Measurements from ENCODE around the gene GHRH. TPM values are rescaled to one million over a fixed set of nuclear protein-coding genes. Genes with fewer than 3 reads are reported as not detected.

Gene GHRH
- total RNA-seq, 2 experiments from 2014 or later: not detected

DNA sequence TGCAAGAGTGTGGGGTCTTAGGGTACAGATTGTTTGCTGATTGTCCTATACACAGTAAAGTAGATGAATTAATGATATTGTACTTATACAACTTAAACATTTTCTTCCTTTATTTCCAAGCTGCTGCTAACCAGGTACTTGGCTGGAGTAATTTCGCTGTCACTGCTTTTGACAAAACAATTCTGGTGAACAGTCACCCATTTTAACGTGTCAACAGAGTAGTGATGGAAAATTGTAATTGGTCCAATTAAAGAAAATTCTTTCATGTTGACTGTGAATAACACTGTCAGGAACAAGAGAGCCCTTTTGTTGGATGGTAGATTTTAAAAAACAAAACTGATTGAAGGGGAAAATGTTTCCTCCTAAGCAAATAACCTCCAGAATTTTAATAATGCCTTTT lies 55.8 kb downstream of the GHRH start:
- ChIA-PET POLR2A (interaction anchor here (0.9 kb wide), 1 partner anchor 9 kb away, joined by 4 read pairs; no protein-coding TSS in a partner anchor), CTCF (ENCODE audit: unreplicated experiment) (no interaction called here)
- Histone ChIP-seq H3K9me3 (ENCODE audit: low read length) (no peaks in the 10 kb centered on the region), H3K4me3 (ENCODE audit: low read depth, low read length, poor library complexity, severe bottlenecking) (no peak overlapping the region), H3K36me3 (ENCODE audit: insufficient read depth, low read length) (peaks cover 97% of the 10 kb centered on the region), H2AFZ (ENCODE audit: low read length) (no peak overlapping the region), H4K20me1 (ENCODE audit: insufficient read depth, low read length) (0 out of 2 replicates have a peak, but pooled peaks cover 5% of the 10 kb centered on the region), H3K4me1 (ENCODE audit: insufficient read depth, low read length, poor library complexity, severe bottlenecking) (no peaks in the 10 kb centered on the region), H3K79me2 (ENCODE audit: insufficient read depth, low read depth, low read length) (no peaks in the 10 kb centered on the region), H3K4me2 (ENCODE audit: low read length) (no peak overlapping the region), H3K9me2 (ENCODE audit: insufficient read depth, low read length) (no peaks in the 10 kb centered on the region), H3K27ac (ENCODE audit: low read depth, low read length, poor library complexity, severe bottlenecking) (no peak overlapping the region)
- no peak for DNase-seq (ENCODE audit: low spot score)
- no peak for TF ChIP-seq EZH2phosphoT487 (IDR thresholded peaks at IDR 0.05; ENCODE audit: borderline replicate concordance, low read depth, low read length)
- TF ChIP-seq, protein P1, sequence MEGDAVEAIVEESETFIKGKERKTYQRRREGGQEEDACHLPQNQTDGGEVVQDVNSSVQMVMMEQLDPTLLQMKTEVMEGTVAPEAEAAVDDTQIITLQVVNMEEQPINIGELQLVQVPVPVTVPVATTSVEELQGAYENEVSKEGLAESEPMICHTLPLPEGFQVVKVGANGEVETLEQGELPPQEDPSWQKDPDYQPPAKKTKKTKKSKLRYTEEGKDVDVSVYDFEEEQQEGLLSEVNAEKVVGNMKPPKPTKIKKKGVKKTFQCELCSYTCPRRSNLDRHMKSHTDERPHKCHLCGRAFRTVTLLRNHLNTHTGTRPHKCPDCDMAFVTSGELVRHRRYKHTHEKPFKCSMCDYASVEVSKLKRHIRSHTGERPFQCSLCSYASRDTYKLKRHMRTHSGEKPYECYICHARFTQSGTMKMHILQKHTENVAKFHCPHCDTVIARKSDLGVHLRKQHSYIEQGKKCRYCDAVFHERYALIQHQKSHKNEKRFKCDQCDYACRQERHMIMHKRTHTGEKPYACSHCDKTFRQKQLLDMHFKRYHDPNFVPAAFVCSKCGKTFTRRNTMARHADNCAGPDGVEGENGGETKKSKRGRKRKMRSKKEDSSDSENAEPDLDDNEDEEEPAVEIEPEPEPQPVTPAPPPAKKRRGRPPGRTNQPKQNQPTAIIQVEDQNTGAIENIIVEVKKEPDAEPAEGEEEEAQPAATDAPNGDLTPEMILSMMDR (conservative IDR thresholded peaks at IDR 0.05; ENCODE audit: low read length): no peak
- BruUV-seq (replicated peaks): no TSS peak
- intact Hi-C loops (cut with micrococcal nuclease; ENCODE audit: unreplicated experiment): no loop called here

DNA sequence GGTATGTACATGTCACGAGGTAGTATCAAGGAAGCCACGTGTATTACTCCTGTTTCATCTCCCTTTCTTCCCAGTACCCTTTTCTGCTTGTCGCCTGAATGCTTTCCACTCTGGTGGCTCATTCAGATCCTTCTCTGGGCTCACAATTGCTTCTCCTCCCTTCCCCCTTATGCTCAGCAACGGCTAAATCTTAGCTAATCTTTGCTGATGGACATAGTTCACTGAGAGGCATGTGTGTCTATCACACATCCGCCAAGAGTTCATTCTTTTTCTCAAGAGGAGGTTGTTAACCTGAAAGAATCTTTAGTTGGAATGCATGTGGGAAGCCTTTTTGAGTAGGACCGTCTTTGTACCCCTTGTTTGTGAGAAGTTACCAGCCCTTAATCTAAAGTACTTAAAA lies 56.5 kb downstream of the GHRH start:
- BruUV-seq (replicated peaks): no TSS peak
- H3K4me3 ChIP-seq (ENCODE audit: low read depth, low read length, poor library complexity, severe bottlenecking): no peak overlapping the region
- ChIA-PET POLR2A (interaction anchor here (0.9 kb wide), 1 partner anchor 9 kb away, joined by 4 read pairs; no protein-coding TSS in a partner anchor), CTCF (ENCODE audit: unreplicated experiment) (no interaction called here)
- H3K36me3 ChIP-seq (ENCODE audit: insufficient read depth, low read length): peaks cover 99% of the 10 kb centered on the region
- no peak overlapping the region for H3K4me2 ChIP-seq (ENCODE audit: low read length)
- no peaks in the 10 kb centered on the region for H3K9me3 ChIP-seq (ENCODE audit: low read length)
- TF ChIP-seq, protein P1 (conservative IDR thresholded peaks at IDR 0.05; ENCODE audit: low read length): no peak
- no peak for TF ChIP-seq EZH2phosphoT487 (IDR thresholded peaks at IDR 0.05; ENCODE audit: borderline replicate concordance, low read depth, low read length)
- no peaks in the 10 kb centered on the region for H3K79me2 ChIP-seq (ENCODE audit: insufficient read depth, low read depth, low read length)
- H3K9me2 ChIP-seq (ENCODE audit: insufficient read depth, low read length): no peaks in the 10 kb centered on the region
- intact Hi-C loops (cut with micrococcal nuclease; ENCODE audit: unreplicated experiment): no loop called here
- no peak overlapping the region for H2AFZ ChIP-seq (ENCODE audit: low read length)
- no peaks in the 10 kb centered on the region for H3K4me1 ChIP-seq (ENCODE audit: insufficient read depth, low read length, poor library complexity, severe bottlenecking)
- DNase-seq (ENCODE audit: low spot score): no peak
- H4K20me1 ChIP-seq (ENCODE audit: insufficient read depth, low read length): 0 out of 2 replicates have a peak, but pooled peaks cover 5% of the 10 kb centered on the region
- H3K27ac ChIP-seq (ENCODE audit: low read depth, low read length, poor library complexity, severe bottlenecking): no peak overlapping the region

DNA sequence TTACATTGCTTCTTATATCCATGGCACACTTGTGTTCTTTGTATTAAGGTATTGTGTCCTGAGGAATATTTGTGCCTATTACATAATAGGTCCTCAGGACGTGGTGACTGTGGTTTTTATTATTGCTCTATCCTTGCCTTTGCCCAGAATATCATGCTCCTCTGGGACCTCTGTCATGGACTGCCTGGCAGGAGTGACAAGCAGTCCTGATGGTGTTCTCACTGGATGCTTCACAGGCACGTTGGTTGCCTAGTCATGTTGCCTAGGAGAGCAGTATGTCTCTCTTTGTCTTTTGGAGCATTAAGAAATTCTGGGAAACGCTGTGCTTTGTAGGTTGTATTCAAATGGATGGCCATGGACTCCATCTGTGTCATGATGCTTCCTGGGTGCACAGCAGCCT lies 57.6 kb downstream of the GHRH start:
- ChIA-PET CTCF (ENCODE audit: unreplicated experiment) (no interaction called here), POLR2A (no interaction called here)
- Histone ChIP-seq H3K4me2 (ENCODE audit: low read length) (no peak overlapping the region), H4K20me1 (ENCODE audit: insufficient read depth, low read length) (0 out of 2 replicates have a peak, but pooled peaks cover 5% of the 10 kb centered on the region), H3K79me2 (ENCODE audit: insufficient read depth, low read depth, low read length) (no peaks in the 10 kb centered on the region), H3K4me1 (ENCODE audit: insufficient read depth, low read length, poor library complexity, severe bottlenecking) (no peaks in the 10 kb centered on the region), H3K9me3 (ENCODE audit: low read length) (no peaks in the 10 kb centered on the region), H3K4me3 (ENCODE audit: low read depth, low read length, poor library complexity, severe bottlenecking) (no peak overlapping the region), H2AFZ (ENCODE audit: low read length) (no peak overlapping the region), H3K36me3 (ENCODE audit: insufficient read depth, low read length) (peaks cover 99% of the 10 kb centered on the region), H3K9me2 (ENCODE audit: insufficient read depth, low read length) (no peaks in the 10 kb centered on the region), H3K27ac (ENCODE audit: low read depth, low read length, poor library complexity, severe bottlenecking) (no peak overlapping the region)
- no TSS peak for BruUV-seq (replicated peaks)
- TF ChIP-seq, protein P1 (conservative IDR thresholded peaks at IDR 0.05; ENCODE audit: low read length): no peak
- no peak for TF ChIP-seq EZH2phosphoT487 (IDR thresholded peaks at IDR 0.05; ENCODE audit: borderline replicate concordance, low read depth, low read length)
- DNase-seq (ENCODE audit: low spot score): no peak
- intact Hi-C loops (cut with micrococcal nuclease; ENCODE audit: unreplicated experiment): loop anchor here (5.0 kb wide), 1 partner anchor 328 kb away; no protein-coding TSS in a partner anchor
